ENCODE results near the gene DTNB. TPM values are rescaled to one million over a fixed set of nuclear protein-coding genes. Genes with fewer than 3 reads are reported as not detected.

The DTNB gene
- total RNA-seq, 1 experiment from 2014 or later, result 19.6 TPM

- DNase-seq (ENCODE audit: low spot score), result no peak
- TF ChIP-seq, protein P1, sequence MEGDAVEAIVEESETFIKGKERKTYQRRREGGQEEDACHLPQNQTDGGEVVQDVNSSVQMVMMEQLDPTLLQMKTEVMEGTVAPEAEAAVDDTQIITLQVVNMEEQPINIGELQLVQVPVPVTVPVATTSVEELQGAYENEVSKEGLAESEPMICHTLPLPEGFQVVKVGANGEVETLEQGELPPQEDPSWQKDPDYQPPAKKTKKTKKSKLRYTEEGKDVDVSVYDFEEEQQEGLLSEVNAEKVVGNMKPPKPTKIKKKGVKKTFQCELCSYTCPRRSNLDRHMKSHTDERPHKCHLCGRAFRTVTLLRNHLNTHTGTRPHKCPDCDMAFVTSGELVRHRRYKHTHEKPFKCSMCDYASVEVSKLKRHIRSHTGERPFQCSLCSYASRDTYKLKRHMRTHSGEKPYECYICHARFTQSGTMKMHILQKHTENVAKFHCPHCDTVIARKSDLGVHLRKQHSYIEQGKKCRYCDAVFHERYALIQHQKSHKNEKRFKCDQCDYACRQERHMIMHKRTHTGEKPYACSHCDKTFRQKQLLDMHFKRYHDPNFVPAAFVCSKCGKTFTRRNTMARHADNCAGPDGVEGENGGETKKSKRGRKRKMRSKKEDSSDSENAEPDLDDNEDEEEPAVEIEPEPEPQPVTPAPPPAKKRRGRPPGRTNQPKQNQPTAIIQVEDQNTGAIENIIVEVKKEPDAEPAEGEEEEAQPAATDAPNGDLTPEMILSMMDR (conservative IDR thresholded peaks at IDR 0.05; ENCODE audit: low read depth, low read length), result no peak
- no peak for TF ChIP-seq EZH2 (IDR thresholded peaks at IDR 0.05; ENCODE audit: borderline replicate concordance, low read depth, low read length, poor library complexity, severe bottlenecking)
- H3K27me3 ChIP-seq (replicated peaks; ENCODE audit: insufficient read depth, low read depth, low read length, poor library complexity), result no peaks in the 10 kb centered on the region
- H3K27ac ChIP-seq (ENCODE audit: low read depth, low read length, poor library complexity, severe bottlenecking), result no peak overlapping the region
- no TSS peak for BruUV-seq (replicated peaks)
- CTCF ChIA-PET, result interaction anchor here (0.6 kb wide), 1 partner anchor 153 kb away, joined by 5 read pairs; no protein-coding TSS in a partner anchor
- POLR2A ChIA-PET (ENCODE audit: low non-redundant PET), result no interaction called here
- intact Hi-C loops (cut with micrococcal nuclease; ENCODE audit: unreplicated experiment), result no loop called here
- no peaks in the 10 kb centered on the region for H3K9me3 ChIP-seq (ENCODE audit: low read depth, low read length, poor library complexity, severe bottlenecking)
- no peak overlapping the region for H3K4me3 ChIP-seq (ENCODE audit: low read depth, low read length, poor library complexity, severe bottlenecking)
- no peaks in the 10 kb centered on the region for H3K36me3 ChIP-seq (ENCODE audit: insufficient read depth, low read length, poor library complexity, severe bottlenecking)
- H3K4me1 ChIP-seq (ENCODE audit: insufficient read depth, low read length, poor library complexity, severe bottlenecking), result peaks cover 3% of the 10 kb centered on the region
These were observed 28.4 kb upstream of the DTNB start for GRCh38 chr2:25701801-25702200.

GRCh38 chr2:25700221-25700660 lies 26.9 kb upstream of the DTNB start:
- no peak overlapping the region for H3K27ac ChIP-seq (ENCODE audit: low read depth, low read length, poor library complexity, severe bottlenecking)
- H3K36me3 ChIP-seq (ENCODE audit: insufficient read depth, low read length, poor library complexity, severe bottlenecking), result no peaks in the 10 kb centered on the region
- H3K27me3 ChIP-seq (replicated peaks; ENCODE audit: insufficient read depth, low read depth, low read length, poor library complexity), result no peaks in the 10 kb centered on the region
- peaks cover 3% of the 10 kb centered on the region for H3K4me1 ChIP-seq (ENCODE audit: insufficient read depth, low read length, poor library complexity, severe bottlenecking)
- ChIA-PET CTCF (interaction anchor here (0.6 to 1.9 kb wide), 4 partner anchors 10 to 360 kb away, joined by 3 to 13 read pairs (median 6); no protein-coding TSS in a partner anchor), POLR2A (ENCODE audit: low non-redundant PET) (interaction anchor here (0.7 kb wide), 1 partner anchor 14 kb away, joined by 3 read pairs; no protein-coding TSS in a partner anchor)
- H3K4me3 ChIP-seq (ENCODE audit: low read depth, low read length, poor library complexity, severe bottlenecking), result no peak overlapping the region
- peak; percentile 46 for DNase-seq (ENCODE audit: low spot score)
- intact Hi-C loops (cut with micrococcal nuclease; ENCODE audit: unreplicated experiment), result no loop called here
- TF ChIP-seq EZH2 (IDR thresholded peaks at IDR 0.05; ENCODE audit: borderline replicate concordance, low read depth, low read length, poor library complexity, severe bottlenecking), result no peak
- TF ChIP-seq, protein P1 (conservative IDR thresholded peaks at IDR 0.05; ENCODE audit: low read depth, low read length), result peak; percentile 74
- BruUV-seq (replicated peaks), result no TSS peak
- H3K9me3 ChIP-seq (ENCODE audit: low read depth, low read length, poor library complexity, severe bottlenecking), result no peaks in the 10 kb centered on the region

DNA sequence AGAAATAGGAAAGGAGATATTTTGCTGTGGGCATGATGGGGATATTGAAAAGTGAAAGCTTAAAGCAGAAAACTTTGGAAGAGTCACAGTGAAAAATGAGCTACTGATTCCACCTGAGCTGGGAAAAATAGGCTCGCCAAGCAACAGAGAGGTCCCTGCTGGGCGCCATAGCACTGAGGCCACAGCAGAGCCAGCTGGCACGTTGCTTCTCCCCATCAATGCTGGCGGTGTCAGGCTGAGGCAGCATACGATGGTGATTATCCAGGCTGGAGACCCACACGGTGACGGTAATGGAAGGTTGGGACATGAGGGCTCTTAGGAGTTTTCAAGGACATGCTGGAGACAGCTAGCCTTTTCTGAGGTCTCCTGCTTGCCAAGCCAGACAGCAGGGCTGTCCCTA lies 25.8 kb upstream of the DTNB start:
- no TSS peak for BruUV-seq (replicated peaks)
- no peak for TF ChIP-seq EZH2 (IDR thresholded peaks at IDR 0.05; ENCODE audit: borderline replicate concordance, low read depth, low read length, poor library complexity, severe bottlenecking)
- TF ChIP-seq, protein P1 (conservative IDR thresholded peaks at IDR 0.05; ENCODE audit: low read depth, low read length), result no peak
- Histone ChIP-seq H3K36me3 (ENCODE audit: insufficient read depth, low read length, poor library complexity, severe bottlenecking) (no peaks in the 10 kb centered on the region), H3K4me1 (ENCODE audit: insufficient read depth, low read length, poor library complexity, severe bottlenecking) (peaks cover 3% of the 10 kb centered on the region), H3K9me3 (ENCODE audit: low read depth, low read length, poor library complexity, severe bottlenecking) (no peaks in the 10 kb centered on the region), H3K27ac (ENCODE audit: low read depth, low read length, poor library complexity, severe bottlenecking) (no peak overlapping the region), H3K4me3 (ENCODE audit: low read depth, low read length, poor library complexity, severe bottlenecking) (no peak overlapping the region), H3K27me3 (replicated peaks; ENCODE audit: insufficient read depth, low read depth, low read length, poor library complexity) (no peaks in the 10 kb centered on the region)
- POLR2A ChIA-PET (ENCODE audit: low non-redundant PET), result no interaction called here
- intact Hi-C loops (cut with micrococcal nuclease; ENCODE audit: unreplicated experiment), result no loop called here
- CTCF ChIA-PET, result interaction anchor here (1.4 to 1.9 kb wide), 2 partner anchors 9 to 92 kb away, joined by 5 to 13 read pairs; no protein-coding TSS in a partner anchor
- DNase-seq (ENCODE audit: low spot score), result no peak

Measured in A673 (cell line).